HepG2 (cell line): ENCODE measurements around the gene DCUN1D4. TPM values are rescaled to one million over a fixed set of nuclear protein-coding genes. Genes with fewer than 3 reads are reported as not detected.

Experiments
- MEIS2 ChIP-seq: sonication (generic); formaldehyde crosslinking; IDR thresholded peaks from 2 replicates; pipeline ENCODE4 v1.9.0; 2021; ENCODE audit warnings: mild to moderate bottlenecking, missing genetic modification reagents
- MXI1 ChIP-seq: IDR thresholded peaks from 3 replicates; pipeline ENCODE4 v1.6.1; 2012; ENCODE audit warnings: low read depth, low read length, inconsistent platforms, borderline replicate concordance
- NR2F2 ChIP-seq: IDR thresholded peaks from 2 replicates; pipeline ENCODE4 v1.6.1; 2012; ENCODE audit warnings: low read depth, inconsistent platforms, borderline replicate concordance
- PPARG ChIP-seq: conservative IDR thresholded peaks from 2 replicates; pipeline ENCODE4 v1.6.1; 2016; ENCODE audit warnings: missing biosample characterization, missing genetic modification reagents
- REPIN1 ChIP-seq: sonication (generic); formaldehyde crosslinking; IDR thresholded peaks from 2 replicates; pipeline ENCODE4 v1.8.0; 2022; ENCODE audit warnings: missing genetic modification reagents, low read depth, mild to moderate bottlenecking, borderline replicate concordance
- RERE ChIP-seq: IDR thresholded peaks from 2 replicates; pipeline ENCODE4 v1.6.1; 2016; ENCODE audit warnings: low read depth, missing genetic modification reagents, missing compliant biosample characterization
- RFXAP ChIP-seq: sonication (generic); formaldehyde crosslinking; IDR thresholded peaks from 2 replicates; pipeline ENCODE4 v1.4.0; 2020; ENCODE audit warnings: missing genetic modification reagents, borderline replicate concordance
- SKI ChIP-seq: fragments of 450-650 bp; IDR thresholded peaks from one replicate; pipeline ENCODE4 v1.6.1; 2018; ENCODE audit warnings: mild to moderate bottlenecking; ENCODE audit not compliant: partially characterized antibody
- SP1 ChIP-seq, 2 experiments: fragments of 450-650 bp in 1 of 2; sonication (generic) in 1 of 2; formaldehyde crosslinking in 1 of 2; IDR thresholded peaks; 2 replicates each; pipeline versions ENCODE4 v1.4.0 to v1.6.1; 2016 to 2020; ENCODE audit warnings: missing genetic modification reagents in 1 of 2
- THRA ChIP-seq: sonication (generic); formaldehyde crosslinking; IDR thresholded peaks from 2 replicates; pipeline ENCODE4 v1.4.0; 2020; ENCODE audit warnings: missing genetic modification reagents, borderline replicate concordance
- ZBTB39 ChIP-seq: sonication (generic); formaldehyde crosslinking; IDR thresholded peaks from 2 replicates; pipeline ENCODE4 v1.5.0; 2020; ENCODE audit warnings: missing genetic modification reagents
- ZNF263 ChIP-seq: sonication (generic); formaldehyde crosslinking; IDR thresholded peaks from 2 replicates; pipeline ENCODE4 v1.4.0; 2020; ENCODE audit warnings: missing genetic modification reagents
- ZNF354B ChIP-seq: sonication (generic); formaldehyde crosslinking; IDR thresholded peaks from 2 replicates; pipeline ENCODE4 v1.8.0; 2022; ENCODE audit warnings: mild to moderate bottlenecking, missing genetic modification reagents
- ZNF549 ChIP-seq: sonication (generic); formaldehyde crosslinking; IDR thresholded peaks from 2 replicates; pipeline ENCODE4 v1.5.0; 2020; ENCODE audit warnings: missing genetic modification reagents
- polyA plus RNA-seq, 8 experiments: library from polyadenylated mRNA; depleted of rRNA in 3 of 8; stranded (reverse) in 7 of 8; unstranded in 1 of 8; fragments of >200 nt; fragmentation: Illumina TruSeq in 4 of 8; extraction: Trizol in 4 of 8; gene quantifications; 2 replicates each; pipeline versions ENCODE4 v1.2.1 to v1.2.3, GENCODE V29; 2011 to 2016; ENCODE audit warnings: low read depth in 4 of 8, missing spikeins in 1 of 8, mixed read lengths in 1 of 8; ENCODE audit not compliant: insufficient read depth in 1 of 8
- total RNA-seq, 5 experiments: library from RNA; depleted of rRNA; stranded (reverse); fragments of >200 nt; fragmentation: Illumina TruSeq; extraction: Trizol; gene quantifications; 2 replicates each; pipeline ENCODE4 v1.2.3, GENCODE V29; 2016; ENCODE audit warnings: low read depth in 1 of 5
- TF ChIP-seq, protein P1 (sequence below): sonication (generic); formaldehyde crosslinking; IDR thresholded peaks from 2 replicates; pipeline ENCODE4 v1.5.0; 2020; ENCODE audit warnings: missing genetic modification reagents

DCUN1D4 gene
- total and polyA plus RNA-seq, 2 of the 13 experiments (the other 11 are each of a cell fraction or from before 2014, with no cell fraction given): 27.9 to 44.4 TPM

DNA sequence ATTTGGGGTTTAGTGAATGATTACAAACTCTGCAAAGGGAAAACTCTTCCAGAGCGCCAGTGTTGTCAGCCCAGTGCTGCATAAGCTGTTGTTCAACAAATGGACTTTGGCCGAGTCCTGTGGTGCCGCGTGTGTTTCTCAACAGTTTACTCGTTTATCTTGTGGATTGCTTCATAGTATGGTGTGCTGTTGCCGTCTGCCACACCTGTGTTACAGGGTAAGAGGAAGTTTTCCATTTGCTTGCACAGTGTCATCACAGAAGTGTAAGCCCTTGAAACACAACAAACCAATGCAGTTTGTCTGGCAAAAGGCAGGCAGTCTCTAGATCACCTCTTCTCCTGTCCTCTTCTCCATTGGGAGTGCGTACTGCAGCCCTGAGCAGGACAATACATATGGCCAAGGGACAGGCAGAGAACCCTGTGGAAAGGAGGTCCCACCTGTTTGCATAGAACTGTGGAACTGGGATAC is 66.3 kb downstream of the DCUN1D4 start (continued):
- TF ChIP-seq ZNF549 (peak; percentile 93; the same call in 1 of the 2 replicates), RERE (CRISPR knock-in tag) (peak; percentile 76), NR2F2 (no peak; the same call in 1 of the 2 replicates), ZBTB39 (peak; percentile 88; the same call in 1 of the 2 replicates), MXI1 (peak; percentile 84; the same call in 2 of the 3 replicates), MEIS2 (CRISPR knock-in tag) (peak; percentile 94), ZNF354B (CRISPR knock-in tag) (0 out of 2 replicates have a peak, but pooled peaks have one; percentile 81), REPIN1 (CRISPR knock-in tag) (peak; percentile 96), RFXAP (CRISPR knock-in tag) (peak; percentile 97), SP1 (IDR thresholded peaks at IDR 0.05) (no peak), SP1 (CRISPR knock-in tag; IDR thresholded peaks at IDR 0.05) (0 out of 2 replicates have a peak, but pooled peaks have one; percentile 12), SKI (peak; percentile 88), THRA (CRISPR knock-in tag) (peak; percentile 85), ZNF263 (CRISPR knock-in tag) (peak; percentile 40; the same call in 1 of the 2 replicates), PPARG (CRISPR knock-in tag) (peak; percentile 68)
- TF ChIP-seq, protein P1, sequence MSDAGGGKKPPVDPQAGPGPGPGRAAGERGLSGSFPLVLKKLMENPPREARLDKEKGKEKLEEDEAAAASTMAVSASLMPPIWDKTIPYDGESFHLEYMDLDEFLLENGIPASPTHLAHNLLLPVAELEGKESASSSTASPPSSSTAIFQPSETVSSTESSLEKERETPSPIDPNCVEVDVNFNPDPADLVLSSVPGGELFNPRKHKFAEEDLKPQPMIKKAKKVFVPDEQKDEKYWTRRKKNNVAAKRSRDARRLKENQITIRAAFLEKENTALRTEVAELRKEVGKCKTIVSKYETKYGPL (CRISPR knock-in tag): peak; percentile 74; the same call in 1 of the 2 replicates
